ENCODE data around the gene RAET1E.
"Not testable (repeated sequence)": the region's sequence is repeated elsewhere in the genome, so short reads cannot be mapped to it uniquely, and the experiment has no call there.

RAET1E gene

DNA sequence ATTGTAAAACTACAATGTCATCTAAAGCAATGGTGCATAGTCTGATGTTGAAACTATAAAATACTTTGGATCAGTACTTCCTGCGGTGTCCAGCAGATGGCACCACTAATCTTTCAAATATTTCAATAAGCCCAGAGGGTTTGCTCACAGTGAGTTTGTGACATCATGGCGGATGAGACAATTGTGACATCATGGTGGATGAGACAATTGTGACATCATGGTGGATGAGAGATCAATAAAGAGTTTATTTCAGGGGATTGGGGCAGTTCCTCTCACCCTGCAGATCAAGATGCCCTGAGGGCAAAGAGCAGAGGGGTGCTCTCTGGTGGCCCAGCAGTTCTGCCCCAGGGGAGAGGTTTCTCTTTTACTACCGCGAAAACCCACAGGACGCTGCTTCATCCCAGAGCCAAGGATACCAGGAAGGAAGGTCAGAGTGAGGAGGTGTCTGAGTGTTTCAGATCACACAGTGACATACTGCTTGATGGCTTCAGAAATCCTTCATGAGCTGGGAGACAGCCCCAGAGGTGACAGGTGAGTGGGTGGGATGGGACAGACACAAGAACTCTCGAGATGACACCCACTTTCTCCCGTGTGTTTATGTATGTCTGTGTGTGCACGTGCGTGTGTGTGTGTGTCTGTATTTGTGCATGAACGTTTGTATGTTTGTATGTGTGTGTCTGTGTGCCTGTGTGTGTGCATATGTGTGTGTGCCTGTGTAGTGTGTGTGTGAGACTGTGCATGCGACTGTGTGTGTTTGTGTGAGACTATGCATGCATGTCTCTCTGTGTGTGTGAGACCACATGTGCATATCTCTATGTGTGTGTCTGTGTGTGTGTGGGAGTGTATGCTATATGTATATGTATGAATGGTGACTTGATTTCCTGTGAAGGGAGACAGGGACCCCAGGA lies 36.6 kb upstream of the RAET1E start:
- Histone ChIP-seq H3K9me3 (replicated peaks in 1 of 11) (peaks cover 0 to 7% (median 0%) of the 10 kb centered on the region in 11 experiments; a peak in 2 of 22 replicates), H3K4me3 (no peak overlapping the region), H3K9ac (no peak overlapping the region), H3K36me3 (no peaks in the 10 kb centered on the region), H3K27me3 (peaks cover 71 to 95% (median 88%) of the 10 kb centered on the region in 11 experiments), H4K20me1 (peaks cover 0 to 29% (median 20%) of the 10 kb centered on the region in 11 experiments; a peak in 13 of 22 replicates), H3K4me2 (peak overlapping the region in 1 of 11 experiments; percentile 9; a peak in 1 of 22 replicates), H3K4me1 (peaks cover 6 to 11% (median 9%) of the 10 kb centered on the region in 10 experiments; a peak in 17 of 20 replicates), H3K27ac (no peak overlapping the region)
- TF ChIP-seq Cebpa-rat (IDR thresholded peaks at IDR 0.05) = peak in 1 of 11 experiments; percentile 68; a peak in 3 of 22 replicates

DNA sequence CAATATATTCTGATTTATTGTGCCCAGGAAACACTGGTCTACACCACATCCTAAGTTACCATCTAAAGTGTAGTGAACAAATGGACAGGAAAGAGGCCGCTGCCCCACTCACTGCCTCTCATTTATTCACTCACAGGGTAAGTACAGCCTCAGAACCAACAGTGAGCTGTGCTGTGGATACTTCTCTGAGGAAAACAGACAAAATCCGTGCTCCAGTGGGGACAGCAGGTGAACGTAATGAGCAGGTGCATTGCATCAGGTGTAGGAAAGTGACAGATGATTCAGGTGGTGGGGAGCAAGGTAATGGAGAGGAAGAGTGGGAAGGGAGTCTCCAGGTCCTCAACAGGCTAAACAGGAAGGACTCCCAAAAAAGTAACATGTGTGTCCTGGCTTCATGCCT lies 35.5 kb upstream of the RAET1E start:
- Histone ChIP-seq H3K4me3 (no peak overlapping the region), H3K4me2 (no peak overlapping the region), H3K9ac (no peak overlapping the region), H4K20me1 (peaks cover 0 to 20% (median 11%) of the 10 kb centered on the region in 11 experiments; a peak in 12 of 22 replicates), H3K27ac (no peak overlapping the region), H3K36me3 (no peaks in the 10 kb centered on the region), H3K4me1 (peaks cover 3 to 4% (median 4%) of the 10 kb centered on the region in 10 experiments; a peak in 16 of 20 replicates), H3K27me3 (peaks cover 70 to 95% (median 88%) of the 10 kb centered on the region in 11 experiments), H3K9me3 (replicated peaks in 1 of 11) (peaks cover 0 to 3% (median 0%) of the 10 kb centered on the region in 11 experiments; a peak in 2 of 22 replicates)
- no peak for TF ChIP-seq Cebpa-rat (IDR thresholded peaks at IDR 0.05)

DNA sequence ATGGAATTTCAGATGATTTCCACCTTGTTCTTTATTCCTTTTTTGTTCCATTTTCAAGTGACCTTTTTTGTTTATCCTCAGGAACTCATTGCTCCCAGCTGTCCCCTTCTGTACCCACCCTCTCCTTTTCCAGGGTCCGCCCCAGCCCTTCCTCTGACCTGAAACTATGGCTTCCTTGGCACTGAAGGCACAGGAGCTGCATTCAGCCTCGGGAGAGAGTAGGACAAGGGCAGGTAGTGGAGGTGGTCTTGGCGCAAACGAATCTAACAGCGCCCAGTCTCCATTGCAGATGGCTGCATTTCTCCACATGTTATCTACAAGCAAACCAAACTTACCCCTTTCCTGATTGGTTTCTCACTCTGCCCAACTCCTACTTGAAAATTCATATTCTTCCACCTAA lies 35.1 kb upstream of the RAET1E start:
- Histone ChIP-seq H3K36me3 (no peaks in the 10 kb centered on the region), H3K9ac (no peak overlapping the region), H3K27me3 (peaks cover 66 to 95% (median 84%) of the 10 kb centered on the region in 11 experiments), H4K20me1 (peaks cover 0 to 16% (median 7%) of the 10 kb centered on the region in 11 experiments; a peak in 7 of 22 replicates), H3K9me3 (replicated peaks in 1 of 11) (no peaks in the 10 kb centered on the region), H3K27ac (no peak overlapping the region), H3K4me1 (peaks cover 0 to under 1% (median 0%) of the 10 kb centered on the region in 10 experiments; a peak in 2 of 20 replicates), H3K4me2 (no peak overlapping the region), H3K4me3 (no peak overlapping the region)
- TF ChIP-seq Cebpa-rat (IDR thresholded peaks at IDR 0.05) = no peak

DNA sequence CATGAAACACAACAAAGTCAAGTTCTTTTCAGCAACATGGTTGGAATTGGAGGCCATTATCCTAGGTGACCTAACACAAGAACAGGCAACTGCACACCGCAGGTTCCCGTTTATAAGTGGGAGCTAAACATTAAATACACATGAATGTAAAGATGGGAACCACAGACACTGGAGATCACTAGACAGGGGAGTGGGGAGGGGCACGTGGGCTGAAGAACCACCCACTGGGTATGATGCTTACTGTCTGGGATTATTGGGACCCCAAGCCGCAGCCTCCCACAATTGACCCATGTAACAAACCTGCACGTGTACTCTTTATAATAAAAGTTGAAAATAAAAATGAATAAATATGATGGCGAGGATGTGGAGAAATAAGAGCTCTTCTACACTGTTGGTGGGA lies 33.6 kb upstream of the RAET1E start:
- peaks cover 55 to 95% (median 81%) of the 10 kb centered on the region in 11 experiments for H3K27me3 ChIP-seq
- peaks cover 0 to 12% (median 6%) of the 10 kb centered on the region in 11 experiments; a peak in 6 of 22 replicates for H4K20me1 ChIP-seq
- no peak overlapping the region for H3K27ac ChIP-seq
- no peak overlapping the region for H3K4me2 ChIP-seq
- H3K36me3 ChIP-seq = no peaks in the 10 kb centered on the region
- H3K9me3 ChIP-seq (replicated peaks in 1 of 11) = no peaks in the 10 kb centered on the region
- no peak overlapping the region for H3K4me3 ChIP-seq
- H3K4me1 ChIP-seq = no peaks in the 10 kb centered on the region
- H3K9ac ChIP-seq = no peak overlapping the region
- TF ChIP-seq Cebpa-rat (IDR thresholded peaks at IDR 0.05) = no peak

DNA sequence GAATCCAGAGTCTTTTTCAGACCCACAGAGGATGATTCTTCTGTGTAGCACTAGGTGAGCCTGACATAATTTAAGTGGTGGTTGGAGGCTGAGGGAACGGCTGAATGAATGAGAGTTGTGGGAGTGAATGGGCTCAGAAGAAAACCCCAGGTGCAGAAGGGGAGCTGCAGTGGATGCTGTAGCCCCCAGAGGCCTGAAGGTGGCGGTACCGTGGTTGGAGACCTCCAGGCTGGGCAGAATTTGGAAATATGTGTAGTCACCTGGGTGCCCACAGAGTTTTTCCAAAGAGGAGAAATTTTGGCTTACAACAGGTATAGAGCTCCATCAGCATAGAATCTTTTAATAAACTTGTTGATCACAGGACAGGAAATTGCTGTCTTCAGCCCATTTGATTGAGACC lies 31.5 kb upstream of the RAET1E start:
- no peak overlapping the region for H3K4me3 ChIP-seq
- no peaks in the 10 kb centered on the region for H3K36me3 ChIP-seq
- peaks cover 54 to 95% (median 81%) of the 10 kb centered on the region in 11 experiments for H3K27me3 ChIP-seq
- no peak for TF ChIP-seq Cebpa-rat (IDR thresholded peaks at IDR 0.05)
- peaks cover 0 to 4% (median 0%) of the 10 kb centered on the region in 11 experiments; a peak in 3 of 22 replicates for H3K9me3 ChIP-seq (replicated peaks in 1 of 11)
- peaks cover 0 to 12% (median 7%) of the 10 kb centered on the region in 10 experiments; a peak in 13 of 20 replicates for H3K4me1 ChIP-seq
- no peak overlapping the region for H3K27ac ChIP-seq
- H4K20me1 ChIP-seq = peaks cover 0 to 15% (median 0%) of the 10 kb centered on the region in 11 experiments; a peak in 2 of 22 replicates
- no peak overlapping the region for H3K9ac ChIP-seq
- no peak overlapping the region for H3K4me2 ChIP-seq

DNA sequence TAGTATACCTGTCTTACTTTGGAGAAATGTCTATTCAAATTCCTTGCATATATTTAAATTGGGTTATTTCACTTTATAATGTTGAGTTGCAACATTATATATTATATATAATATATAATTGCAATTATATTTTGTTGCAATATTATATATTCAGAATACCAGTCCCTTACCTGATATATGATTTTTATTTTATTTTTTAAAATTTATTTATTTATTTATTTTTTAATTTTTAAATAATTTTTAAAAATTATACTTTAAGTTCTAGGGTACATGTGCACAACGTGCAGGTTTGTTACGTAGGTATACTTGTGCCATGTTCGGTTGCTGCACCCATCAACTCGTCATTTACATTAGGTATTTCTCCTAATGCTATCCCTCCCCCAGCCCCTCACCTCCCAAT lies 29.1 kb upstream of the RAET1E start:
- H3K27ac ChIP-seq, H3K4me2 ChIP-seq, H3K36me3 ChIP-seq, H3K4me3 ChIP-seq, H3K9ac ChIP-seq: not testable (repeated sequence)
- Histone ChIP-seq H4K20me1 (peaks cover 0 to 15% (median 0%) of the 10 kb centered on the region in 11 experiments; a peak in 2 of 22 replicates), H3K9me3 (replicated peaks in 1 of 11) (peaks cover 14 to 28% (median 21%) of the 10 kb centered on the region in 11 experiments), H3K27me3 (peaks cover 67 to 100% (median 92%) of the 10 kb centered on the region in 11 experiments), H3K4me1 (peaks cover 0 to 17% (median 7%) of the 10 kb centered on the region in 10 experiments; a peak in 13 of 20 replicates)

DNA sequence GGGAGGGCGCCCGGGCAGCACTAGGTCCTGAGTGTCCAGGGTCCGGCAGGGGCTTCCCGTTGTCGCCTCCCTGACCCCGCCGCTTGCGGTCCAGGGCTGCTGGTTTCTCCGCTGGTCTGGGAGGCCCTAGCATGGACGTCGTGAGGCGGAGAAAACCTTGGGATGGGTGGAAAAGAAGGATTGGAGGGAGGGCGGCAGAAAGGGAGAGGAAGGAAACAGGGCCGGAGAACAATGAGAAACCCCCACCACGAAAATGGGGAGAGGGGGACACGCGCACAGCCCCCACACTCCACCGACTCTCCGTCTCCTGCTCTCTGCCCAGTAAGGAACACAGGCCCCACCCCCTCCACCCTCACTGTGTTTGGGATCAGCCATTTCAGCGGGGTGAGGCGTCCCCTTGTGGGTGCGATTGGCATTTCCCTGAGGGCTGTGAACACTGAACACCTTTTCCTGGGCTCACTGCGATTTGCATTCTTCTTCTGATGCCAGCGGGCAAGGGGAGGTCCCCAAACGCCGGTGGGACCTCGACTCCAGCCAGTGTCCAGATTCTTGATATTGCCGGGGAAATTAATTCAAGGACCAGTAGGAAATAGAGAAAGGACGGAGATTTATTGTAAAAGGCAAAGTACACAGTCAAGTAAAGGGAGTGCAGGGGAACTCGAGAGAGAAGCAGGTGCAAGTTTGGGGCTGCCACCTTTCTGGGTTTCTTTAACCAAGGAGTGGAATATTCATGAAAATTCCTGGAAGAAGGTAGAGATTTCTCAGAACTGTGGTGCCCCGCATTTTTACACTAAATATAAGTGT lies 28.3 kb upstream of the RAET1E start:
- H3K27me3 ChIP-seq = peaks cover 76 to 100% (median 92%) of the 10 kb centered on the region in 11 experiments
- peak overlapping the region; percentile 72 to 97 (median 82) for H3K4me2 ChIP-seq
- H3K4me3 ChIP-seq = peak overlapping the region; percentile 47 to 71 (median 57)
- H3K9me3 ChIP-seq (replicated peaks in 1 of 11) = peaks cover 14 to 28% (median 21%) of the 10 kb centered on the region in 11 experiments
- H4K20me1 ChIP-seq = peaks cover 0 to 15% (median 0%) of the 10 kb centered on the region in 11 experiments; a peak in 2 of 22 replicates
- no peak for TF ChIP-seq Cebpa-rat (IDR thresholded peaks at IDR 0.05)
- peak overlapping the region in 3 of 11 experiments; percentile 33 to 47 (median 46); a peak in 4 of 22 replicates for H3K27ac ChIP-seq
- H3K36me3 ChIP-seq = no peaks in the 10 kb centered on the region
- peaks cover 0 to 17% (median 7%) of the 10 kb centered on the region in 10 experiments; a peak in 13 of 20 replicates for H3K4me1 ChIP-seq
- H3K9ac ChIP-seq = peak overlapping the region in 8 of 11 experiments; percentile 16 to 74 (median 58); a peak in 11 of 22 replicates

DNA sequence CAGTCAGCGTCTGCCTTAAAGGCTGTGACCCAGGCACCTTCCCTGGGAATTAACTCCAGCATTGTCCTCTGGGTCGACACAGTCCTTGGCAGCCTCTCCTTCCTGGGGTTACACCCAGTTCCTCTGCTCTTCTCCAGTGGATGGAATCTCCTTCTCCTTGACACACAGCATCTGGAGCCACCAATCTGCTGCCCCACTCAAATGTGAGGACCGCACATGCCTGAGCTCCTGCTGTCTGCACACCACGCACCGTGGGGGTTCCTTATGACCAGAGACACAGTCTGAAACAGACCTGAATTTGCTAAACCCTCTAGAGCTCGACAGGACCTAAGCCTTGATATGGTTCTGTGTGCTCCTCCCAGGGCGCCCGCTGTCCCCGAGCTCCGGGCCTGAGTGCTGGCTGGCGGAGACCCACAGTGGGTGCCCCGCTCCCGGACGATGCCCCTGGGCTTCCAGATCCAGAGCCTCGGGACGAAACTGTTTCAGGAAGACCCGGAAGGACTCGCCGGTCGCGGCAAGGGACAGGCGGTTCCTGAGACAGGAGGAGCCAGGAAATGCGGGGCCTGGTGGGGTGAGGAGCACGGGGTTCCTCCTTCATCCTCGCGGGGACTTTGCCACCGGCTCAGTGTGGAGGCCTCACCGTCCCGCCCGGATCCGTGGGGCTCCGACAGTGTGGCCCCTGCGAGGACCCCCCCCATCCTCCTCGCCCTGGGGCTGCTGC lies 27.5 kb upstream of the RAET1E start:
- peaks cover 77 to 100% (median 92%) of the 10 kb centered on the region in 11 experiments for H3K27me3 ChIP-seq
- H3K9me3 ChIP-seq (replicated peaks in 1 of 11) = peaks cover 14 to 28% (median 21%) of the 10 kb centered on the region in 11 experiments
- no peaks in the 10 kb centered on the region for H3K36me3 ChIP-seq
- H3K4me2 ChIP-seq = peak overlapping the region; percentile 72 to 97 (median 82)
- peaks cover 0 to 17% (median 7%) of the 10 kb centered on the region in 10 experiments; a peak in 13 of 20 replicates for H3K4me1 ChIP-seq
- peak overlapping the region in 8 of 11 experiments; percentile 16 to 74 (median 58); a peak in 11 of 22 replicates for H3K9ac ChIP-seq
- TF ChIP-seq Cebpa-rat (IDR thresholded peaks at IDR 0.05) = no peak
- H3K4me3 ChIP-seq = peak overlapping the region; percentile 47 to 71 (median 57)
- H3K27ac ChIP-seq = peak overlapping the region in 3 of 11 experiments; percentile 33 to 47 (median 46); a peak in 4 of 22 replicates
- peaks cover 0 to 15% (median 0%) of the 10 kb centered on the region in 11 experiments; a peak in 2 of 22 replicates for H4K20me1 ChIP-seq
